H1 (cell line): ENCODE data around the gene TMEM151A.
"Not testable (repeated sequence)": the region's sequence is repeated elsewhere in the genome, so short reads cannot be mapped to it uniquely, and the experiment has no call there.

ENCODE experiments used
- CHD2 ChIP-seq: IDR thresholded peaks from 2 replicates; pipeline ENCODE4 v1.6.1; 2012; ENCODE audit warnings: low read length, improper control_type of control experiment
- JUND ChIP-seq: IDR thresholded peaks from 2 replicates; pipeline ENCODE4 v1.6.1; 2011; ENCODE audit warnings: mild to moderate bottlenecking, improper control_type of control experiment, low read length
- KDM1A ChIP-seq: fragments of 200-600, 300-600 bp; sonication (generic); IDR thresholded peaks from 2 replicates; pipeline ENCODE4 v1.7.1; 2016; ENCODE audit warnings: mild to moderate bottlenecking, low read length, borderline replicate concordance
- MAFK ChIP-seq: IDR thresholded peaks from 2 replicates; pipeline ENCODE4 v1.6.1; 2012; ENCODE audit warnings: low read depth, mild to moderate bottlenecking, improper control_type of control experiment, low read length
- PHF8 ChIP-seq: fragments of 200-600 bp; sonication (generic); conservative IDR thresholded peaks from 2 replicates; pipeline ENCODE4 v1.7.1; 2012; ENCODE audit warnings: low read depth, mild to moderate bottlenecking, inconsistent platforms, low read length, moderate library complexity
- POLR2A ChIP-seq, 2 experiments: IDR thresholded peaks; 1 replicate in 1 of 2; 2 replicates in 1 of 2; pipeline ENCODE4 v1.6.1; 2011; ENCODE audit warnings: low read depth in 2 of 2, low read length in 2 of 2, mild to moderate bottlenecking in 2 of 2; ENCODE audit errors: control extremely low read depth in 1 of 2
- POLR2AphosphoS5 ChIP-seq: IDR thresholded peaks from 2 replicates; pipeline ENCODE4 v1.6.1; 2011; ENCODE audit warnings: low read depth, low read length
- SP2 ChIP-seq: IDR thresholded peaks from 2 replicates; pipeline ENCODE4 v1.6.1; 2012; ENCODE audit warnings: mild to moderate bottlenecking, low read length, inconsistent platforms
- TBP ChIP-seq: IDR thresholded peaks from 2 replicates; pipeline ENCODE4 v1.6.1; 2011; ENCODE audit warnings: low read depth, low read length, improper control_type of control experiment
- ZNF274 ChIP-seq: IDR thresholded peaks from 2 replicates; pipeline ENCODE4 v1.7.0; 2012; ENCODE audit warnings: low read length, borderline replicate concordance; ENCODE audit errors: extremely low read depth
- TF ChIP-seq, protein P1 (sequence below), 3 experiments: IDR thresholded peaks; 1 replicate in 2 of 3; 2 replicates in 1 of 3; pipeline versions ENCODE4 v1.5.1 to v1.6.1; 2011; ENCODE audit warnings: low read length in 3 of 3, mild to moderate bottlenecking in 3 of 3, inconsistent platforms in 2 of 3, low read depth in 1 of 3, moderate library complexity in 1 of 3; ENCODE audit not compliant: insufficient read depth in 1 of 3; ENCODE audit errors: control extremely low read depth in 1 of 3
- TF ChIP-seq, protein P2 (sequence below): IDR thresholded peaks from 2 replicates; pipeline ENCODE4 v1.6.1; 2011; ENCODE audit warnings: low read depth, mild to moderate bottlenecking, low read length; ENCODE audit not compliant: insufficient read depth
- TF ChIP-seq, protein P3 (sequence below): IDR thresholded peaks from 2 replicates; pipeline ENCODE4 v1.6.1; 2012; ENCODE audit warnings: inconsistent platforms

DNA sequence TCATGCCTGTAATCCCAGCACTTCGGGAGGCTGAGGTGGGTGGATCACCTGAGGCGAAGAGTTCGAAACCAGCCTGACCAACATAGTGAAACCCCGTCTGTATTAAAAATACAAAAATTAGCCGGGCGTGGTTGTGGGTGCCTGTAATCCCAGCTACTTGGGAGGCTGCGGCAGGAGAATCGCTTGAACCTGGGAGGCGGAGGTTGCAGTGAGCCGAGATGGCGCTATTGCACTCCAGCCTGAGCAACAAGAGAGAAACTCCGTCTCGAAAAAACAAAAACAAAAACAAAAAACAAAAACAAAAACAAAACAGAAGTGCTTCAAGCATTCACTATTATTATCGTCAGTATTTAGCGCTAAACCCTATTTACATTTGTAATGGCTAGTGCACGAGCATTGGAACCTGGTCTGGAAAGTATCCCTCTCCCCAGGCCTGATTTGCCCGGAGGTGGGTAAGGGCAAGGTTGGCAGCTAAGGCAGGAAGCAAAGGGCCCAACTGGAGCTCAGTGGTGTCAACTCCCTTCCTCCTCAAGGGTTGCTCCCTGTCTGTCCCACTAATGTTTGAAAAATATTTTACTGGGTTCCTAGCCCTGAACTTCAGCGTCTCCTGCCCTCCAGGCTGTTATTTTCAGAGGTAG, 19.2 kb downstream of the TMEM151A start:
- not testable (repeated sequence) for TF ChIP-seq MAFK; POLR2A (IDR thresholded peaks at IDR 0.05; ENCODE audit: control extremely low read depth in 1 of 2, low read depth in 2 of 2, low read length in 2 of 2); PHF8; ZNF274; POLR2AphosphoS5; CHD2; SP2; TBP; KDM1A; JUND
- TF ChIP-seq, protein P1, sequence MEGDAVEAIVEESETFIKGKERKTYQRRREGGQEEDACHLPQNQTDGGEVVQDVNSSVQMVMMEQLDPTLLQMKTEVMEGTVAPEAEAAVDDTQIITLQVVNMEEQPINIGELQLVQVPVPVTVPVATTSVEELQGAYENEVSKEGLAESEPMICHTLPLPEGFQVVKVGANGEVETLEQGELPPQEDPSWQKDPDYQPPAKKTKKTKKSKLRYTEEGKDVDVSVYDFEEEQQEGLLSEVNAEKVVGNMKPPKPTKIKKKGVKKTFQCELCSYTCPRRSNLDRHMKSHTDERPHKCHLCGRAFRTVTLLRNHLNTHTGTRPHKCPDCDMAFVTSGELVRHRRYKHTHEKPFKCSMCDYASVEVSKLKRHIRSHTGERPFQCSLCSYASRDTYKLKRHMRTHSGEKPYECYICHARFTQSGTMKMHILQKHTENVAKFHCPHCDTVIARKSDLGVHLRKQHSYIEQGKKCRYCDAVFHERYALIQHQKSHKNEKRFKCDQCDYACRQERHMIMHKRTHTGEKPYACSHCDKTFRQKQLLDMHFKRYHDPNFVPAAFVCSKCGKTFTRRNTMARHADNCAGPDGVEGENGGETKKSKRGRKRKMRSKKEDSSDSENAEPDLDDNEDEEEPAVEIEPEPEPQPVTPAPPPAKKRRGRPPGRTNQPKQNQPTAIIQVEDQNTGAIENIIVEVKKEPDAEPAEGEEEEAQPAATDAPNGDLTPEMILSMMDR (IDR thresholded peaks at IDR 0.05; ENCODE audit: control extremely low read depth in 1 of 3, insufficient read depth in 1 of 3, low read depth in 1 of 3, low read length in 3 of 3) = not testable (repeated sequence)
- TF ChIP-seq, protein P2, sequence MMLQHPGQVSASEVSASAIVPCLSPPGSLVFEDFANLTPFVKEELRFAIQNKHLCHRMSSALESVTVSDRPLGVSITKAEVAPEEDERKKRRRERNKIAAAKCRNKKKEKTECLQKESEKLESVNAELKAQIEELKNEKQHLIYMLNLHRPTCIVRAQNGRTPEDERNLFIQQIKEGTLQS = not testable (repeated sequence)
- TF ChIP-seq, protein P3, sequence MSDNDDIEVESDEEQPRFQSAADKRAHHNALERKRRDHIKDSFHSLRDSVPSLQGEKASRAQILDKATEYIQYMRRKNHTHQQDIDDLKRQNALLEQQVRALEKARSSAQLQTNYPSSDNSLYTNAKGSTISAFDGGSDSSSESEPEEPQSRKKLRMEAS = not testable (repeated sequence)
